HCT116 (cell line): ENCODE results near the gene CACNB2. TPM values are rescaled to one million over a fixed set of nuclear protein-coding genes. Genes with fewer than 3 reads are reported as not detected.

ENCODE experiments used
- ATAC-seq: fragments of 200-7000 bp; cut with Tn5 transposase; 2 replicates; pipeline ENCODE4 v1.9.1; 2020; ENCODE audit warnings: mild to moderate bottlenecking, moderate library complexity
- BruUV-seq: library from RNA; stranded (reverse); fragments of 400-500 nt; replicated peaks from 2 replicates; lab custom pipeline; 2021; lab: Mats Ljungman, UMichigan
- CTCF ChIA-PET: fragments of 300-600 bp; sonication (Branson Sonifier 250); formaldehyde crosslinking; loops from one replicate; lab custom pipeline; 2021; ENCODE audit warnings: antibody characterized with exemption; lab: Charles Lee
- POLR2A ChIA-PET: fragments of 300-600, 350-600 bp; sonication (Branson Sonifier 250); formaldehyde crosslinking; loops from one replicate; lab custom pipeline; 2021; ENCODE audit warnings: antibody characterized with exemption; lab: Charles Lee
- RAD21 ChIA-PET, 2 experiments: fragments of 300-600 bp; sonication (Branson Sonifier 250); formaldehyde crosslinking; loops; one replicate each; lab custom pipeline; 2023; ENCODE audit warnings: low total read pairs in 2 of 2; ENCODE audit not compliant: uncharacterized antibody in 2 of 2, unreplicated experiment in 2 of 2, low non-redundant PET in 1 of 2; lab: Charles Lee
- DNase-seq: peaks from one replicate; pipeline ENCODE4 v3.0.0-alpha.2; 2010; ENCODE audit warnings: low read depth, low spot score
- H2AFZ ChIP-seq: fragments of 200-600 bp; shearing (Covaris generic), sonication (generic); 2 replicates; pipeline ENCODE4 v1.6.1; 2017; ENCODE audit warnings: low read depth, mixed run types, mixed read lengths, antibody characterized with exemption, low read length; ENCODE audit not compliant: poor library complexity, severe bottlenecking
- H3K27ac ChIP-seq: 2 replicates; pipeline ENCODE4 v1.5.1; 2012; ENCODE audit warnings: low read depth, low read length
- H3K27me3 ChIP-seq: fragments of 200-600 bp; sonication (generic); 2 replicates; pipeline ENCODE4 v1.6.1; 2016; ENCODE audit warnings: mixed run types, low read length, mixed read lengths; ENCODE audit not compliant: insufficient read depth
- H3K36me3 ChIP-seq, 2 experiments: fragments of 200-500 bp in 1 of 2; fragments of 200-600 bp in 1 of 2; sonication (Bioruptor generic) in 1 of 2; sonication (generic) in 1 of 2; 2 replicates each; pipeline versions ENCODE4 v1.5.1 to v1.6.1; 2014 to 2016; ENCODE audit warnings: low read length in 2 of 2, inconsistent platforms in 1 of 2, mixed read lengths in 1 of 2, mixed run types in 1 of 2; ENCODE audit not compliant: insufficient read depth in 2 of 2, control insufficient read depth in 1 of 2
- H3K4me1 ChIP-seq, 2 experiments: fragments of 200-600 bp in 1 of 2; sonication (generic) in 1 of 2; 2 replicates each; pipeline versions ENCODE4 v1.5.1 to v1.6.1; 2012 to 2017; ENCODE audit warnings: low read length in 2 of 2, inconsistent platforms in 1 of 2, mild to moderate bottlenecking in 1 of 2, mixed read lengths in 1 of 2, mixed run types in 1 of 2, moderate library complexity in 1 of 2; ENCODE audit not compliant: insufficient read depth in 2 of 2, control insufficient read depth in 1 of 2
- H3K4me2 ChIP-seq: fragments of 200-600 bp; sonication (generic); 2 replicates; pipeline ENCODE4 v1.6.1; 2017; ENCODE audit warnings: mixed run types, low read length, mixed read lengths
- H3K4me3 ChIP-seq, 2 experiments: fragments of 200-600 bp in 1 of 2; sonication (generic) in 1 of 2; replicated peaks in 1 of 2; 2 replicates each; pipeline ENCODE4 v1.5.1; 2011 to 2016; ENCODE audit warnings: low read length in 2 of 2, control low read depth in 1 of 2, low read depth in 1 of 2, mild to moderate bottlenecking in 1 of 2, mixed read lengths in 1 of 2, mixed run types in 1 of 2
- H3K79me2 ChIP-seq: fragments of 200-600 bp; sonication (generic); 2 replicates; pipeline ENCODE4 v1.6.1; 2017; ENCODE audit warnings: mild to moderate bottlenecking, mixed run types, low read length, moderate library complexity, mixed read lengths; ENCODE audit not compliant: insufficient read depth
- H3K9ac ChIP-seq: fragments of 200-600 bp; sonication (generic); 2 replicates; pipeline ENCODE4 v1.6.1; 2016; ENCODE audit warnings: low read length, mixed read lengths
- H3K9me2 ChIP-seq: fragments of 200-600 bp; sonication (generic), shearing (Covaris generic); 2 replicates; pipeline ENCODE4 v1.6.1; 2017; ENCODE audit warnings: mixed run types, mild to moderate bottlenecking, moderate library complexity; ENCODE audit not compliant: insufficient read depth
- H3K9me3 ChIP-seq, 2 experiments: fragments of 200-500 bp in 1 of 2; fragments of 200-600 bp in 1 of 2; sonication (Bioruptor generic) in 1 of 2; sonication (generic) in 1 of 2; 2 replicates each; pipeline ENCODE4 v1.6.1; 2014 to 2017; ENCODE audit warnings: low read length in 2 of 2, mixed read lengths in 2 of 2, inconsistent platforms in 1 of 2, low read depth in 1 of 2, mild to moderate bottlenecking in 1 of 2, mixed run types in 1 of 2, moderate library complexity in 1 of 2; ENCODE audit not compliant: control insufficient read depth in 1 of 2, insufficient read depth in 1 of 2
- H4K20me1 ChIP-seq: fragments of 200-600 bp; sonication (generic), shearing (Covaris generic); 2 replicates; pipeline ENCODE4 v1.6.1; 2017; ENCODE audit warnings: mixed run types, mild to moderate bottlenecking, moderate library complexity; ENCODE audit not compliant: insufficient read depth
- CBX3 ChIP-seq: IDR thresholded peaks from 2 replicates; pipeline ENCODE4 v1.6.1; 2012; ENCODE audit warnings: low read depth
- ELF1 ChIP-seq: IDR thresholded peaks from 2 replicates; pipeline ENCODE4 v1.6.1; 2012; ENCODE audit warnings: low read depth, borderline replicate concordance
- EZH2phosphoT487 ChIP-seq: fragments of 200-600 bp; IDR thresholded peaks from 2 replicates; pipeline ENCODE4 v1.6.1; 2018; ENCODE audit warnings: antibody characterized with exemption, borderline replicate concordance
- FOSL1 ChIP-seq: IDR thresholded peaks from 2 replicates; pipeline ENCODE4 v1.6.1; 2012; ENCODE audit warnings: low read depth
- JUND ChIP-seq: IDR thresholded peaks from 2 replicates; pipeline ENCODE4 v1.6.1; 2012
- POLR2AphosphoS5 ChIP-seq: IDR thresholded peaks from 2 replicates; pipeline ENCODE4 v1.6.1; 2011; ENCODE audit warnings: mild to moderate bottlenecking, low read depth, low read length, moderate library complexity
- REST ChIP-seq: IDR thresholded peaks from 2 replicates; pipeline ENCODE4 v1.6.1; 2012; ENCODE audit warnings: low read depth
- SP1 ChIP-seq: IDR thresholded peaks from 2 replicates; pipeline ENCODE4 v1.6.1; 2012; ENCODE audit warnings: low read depth
- TCF7L2 ChIP-seq: IDR thresholded peaks from 2 replicates; pipeline ENCODE4 v1.7.0; 2011; ENCODE audit warnings: borderline replicate concordance, inconsistent platforms; ENCODE audit not compliant: insufficient read depth, insufficient read length; ENCODE audit errors: extremely low read depth
- YY1 ChIP-seq: IDR thresholded peaks from 2 replicates; pipeline ENCODE4 v1.6.1; 2011; ENCODE audit warnings: low read length, low read depth, moderate library complexity, mild to moderate bottlenecking; ENCODE audit not compliant: insufficient replicate concordance; ENCODE audit errors: extremely low read depth
- intact Hi-C: fragments of 100-400 bp; cut with micrococcal nuclease; formaldehyde crosslinking; loops from 2 replicates; pipeline ENCODE4 v1.10.0; 2022
- total RNA-seq: library from RNA; stranded (reverse); gene quantifications from one replicate; pipeline ENCODE4 v1.2.1, GENCODE V29; 2021; ENCODE audit not compliant: unreplicated experiment
- TF ChIP-seq, protein P1 (sequence below): IDR thresholded peaks from 2 replicates; pipeline ENCODE4 v1.6.1; 2012

Gene CACNB2
- total RNA-seq, 1 experiment from 2014 or later, result 0.71 TPM

GRCh38 chr10:18369859-18370473 is 229.7 kb downstream of the CACNB2 start:
- no peak overlapping the region for H3K4me2 ChIP-seq
- H4K20me1 ChIP-seq, result no peaks in the 10 kb centered on the region
- TF ChIP-seq CBX3 (no peak), POLR2AphosphoS5 (no peak), FOSL1 (no peak), ELF1 (no peak), SP1 (no peak), EZH2phosphoT487 (no peak), REST (no peak), JUND (no peak), YY1 (no peak), TCF7L2 (no peak)
- TF ChIP-seq, protein P1, sequence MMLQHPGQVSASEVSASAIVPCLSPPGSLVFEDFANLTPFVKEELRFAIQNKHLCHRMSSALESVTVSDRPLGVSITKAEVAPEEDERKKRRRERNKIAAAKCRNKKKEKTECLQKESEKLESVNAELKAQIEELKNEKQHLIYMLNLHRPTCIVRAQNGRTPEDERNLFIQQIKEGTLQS, result no peak
- ATAC-seq (no peak), DNase-seq (no peak)
- H3K36me3 ChIP-seq, result no peaks in the 10 kb centered on the region
- BruUV-seq, result no TSS peak
- CTCF ChIA-PET, result no interaction called here
- no peaks in the 10 kb centered on the region for H3K27me3 ChIP-seq
- POLR2A ChIA-PET, result no interaction called here
- RAD21 ChIA-PET, result no interaction called here
- H3K27ac ChIP-seq, result no peak overlapping the region
- no peaks in the 10 kb centered on the region for H3K79me2 ChIP-seq
- H3K4me1 ChIP-seq, result no peaks in the 10 kb centered on the region
- H3K9me3 ChIP-seq, result no peaks in the 10 kb centered on the region
- intact Hi-C loops, result no loop called here
- no peak overlapping the region for H3K9ac ChIP-seq
- H3K9me2 ChIP-seq, result no peaks in the 10 kb centered on the region
- no peak overlapping the region for H2AFZ ChIP-seq
- no peak overlapping the region for H3K4me3 ChIP-seq
